IMR-90 (cell line): Measurements from ENCODE around the gene DUSP16. TPM values are rescaled to one million over a fixed set of nuclear protein-coding genes. Genes with fewer than 3 reads are reported as not detected.

Source experiments
- ATAC-seq: fragments of 200-7000 bp; cut with Tn5 transposase; 2 replicates; pipeline ENCODE4 v1.9.1; 2020; ENCODE audit warnings: low read depth, mild to moderate bottlenecking, moderate library complexity
- BruUV-seq: library from RNA; stranded (reverse); fragments of 400-500 nt; replicated peaks from 2 replicates; lab custom pipeline; 2021; lab: Mats Ljungman, UMichigan
- CTCF ChIA-PET: fragments of 300-600 bp; formaldehyde crosslinking; extraction: SDS; loops from one replicate; lab custom pipeline; 2021; ENCODE audit warnings: antibody characterized with exemption; lab: Yijun Ruan, JAX
- POLR2A ChIA-PET: fragments of 300-600 bp; sonication (Branson Sonifier 250); formaldehyde crosslinking; loops from one replicate; lab custom pipeline; 2022; ENCODE audit warnings: antibody characterized with exemption; ENCODE audit not compliant: unreplicated experiment; lab: Charles Lee
- DNase-seq: peaks from one replicate; pipeline ENCODE4 v3.0.0; 2013
- H2AFZ ChIP-seq: replicated peaks from 2 replicates; pipeline ENCODE3; 2013; ENCODE audit warnings: low read length, mild to moderate bottlenecking; ENCODE audit not compliant: poor library complexity
- H2AK5ac ChIP-seq: 2 replicates; pipeline ENCODE4 v1.6.1; 2013; ENCODE audit warnings: low read depth, low read length, inconsistent platforms
- H2AK9ac ChIP-seq: replicated peaks from 2 replicates; pipeline ENCODE3; 2013; ENCODE audit warnings: mild to moderate bottlenecking, low read depth, low read length, moderate library complexity; ENCODE audit not compliant: poor library complexity
- H2BK120ac ChIP-seq: 2 replicates; pipeline ENCODE4 v1.6.1; 2013; ENCODE audit warnings: low read depth, low read length, inconsistent platforms
- H2BK15ac ChIP-seq: 3 replicates; pipeline ENCODE4 v1.6.1; 2013; ENCODE audit warnings: low read depth, low read length, inconsistent platforms
- H2BK20ac ChIP-seq: 2 replicates; pipeline ENCODE4 v1.6.1; 2013; ENCODE audit warnings: low read depth, mild to moderate bottlenecking, inconsistent platforms, low read length, moderate library complexity
- H2BK5ac ChIP-seq: 2 replicates; pipeline ENCODE4 v1.6.1; 2013; ENCODE audit warnings: mild to moderate bottlenecking, low read depth, low read length, inconsistent platforms; ENCODE audit not compliant: poor library complexity, severe bottlenecking
- H3K14ac ChIP-seq: replicated peaks from 2 replicates; pipeline ENCODE4 v1.6.1; 2013; ENCODE audit warnings: low read depth, low read length, inconsistent platforms
- H3K18ac ChIP-seq: 2 replicates; pipeline ENCODE4 v1.6.1; 2013; ENCODE audit warnings: low read depth, low read length, control low read depth
- H3K23ac ChIP-seq: 2 replicates; pipeline ENCODE4 v1.6.1; 2013; ENCODE audit warnings: low read depth, low read length, inconsistent platforms
- H3K27ac ChIP-seq: 2 replicates; pipeline ENCODE4 v1.5.1; 2013; ENCODE audit warnings: mild to moderate bottlenecking, control low read depth, low read length; ENCODE audit not compliant: insufficient read depth
- H3K27me3 ChIP-seq: 2 replicates; pipeline ENCODE4 v1.6.1; 2013; ENCODE audit warnings: low read length; ENCODE audit not compliant: control insufficient read depth, insufficient read depth
- H3K36me3 ChIP-seq: 2 replicates; pipeline ENCODE4 v1.6.1; 2013; ENCODE audit warnings: low read length, mixed read lengths; ENCODE audit not compliant: control insufficient read depth, insufficient read depth
- H3K4ac ChIP-seq: 2 replicates; pipeline ENCODE4 v1.6.1; 2013; ENCODE audit warnings: low read depth, low read length, inconsistent platforms
- H3K4me1 ChIP-seq: 2 replicates; pipeline ENCODE4 v1.6.1; 2013; ENCODE audit warnings: low read length, mixed read lengths; ENCODE audit not compliant: control insufficient read depth, insufficient read depth
- H3K4me2 ChIP-seq: 2 replicates; pipeline ENCODE4 v1.6.1; 2013; ENCODE audit warnings: low read depth, mild to moderate bottlenecking, control low read depth, low read length, moderate library complexity
- H3K4me3 ChIP-seq: 2 replicates; pipeline ENCODE4 v1.5.1; 2013; ENCODE audit warnings: low read depth, mild to moderate bottlenecking, control low read depth, low read length, moderate library complexity; ENCODE audit not compliant: insufficient read depth
- H3K56ac ChIP-seq: 2 replicates; pipeline ENCODE4 v1.6.1; 2013; ENCODE audit warnings: low read length, inconsistent platforms; ENCODE audit not compliant: insufficient read depth; ENCODE audit errors: extremely low read depth
- H3K79me1 ChIP-seq, 2 experiments: 2 replicates each; pipeline ENCODE4 v1.6.1; 2013; ENCODE audit warnings: low read length in 2 of 2, inconsistent platforms in 1 of 2, low read depth in 1 of 2
- H3K9ac ChIP-seq: 2 replicates; pipeline ENCODE4 v1.6.1; 2013; ENCODE audit warnings: low read depth, low read length, control low read depth
- H3K9me1 ChIP-seq: 2 replicates; pipeline ENCODE4 v1.6.1; 2013; ENCODE audit warnings: low read length, inconsistent platforms; ENCODE audit not compliant: insufficient read depth
- H3K9me3 ChIP-seq: 2 replicates; pipeline ENCODE4 v1.6.1; 2013; ENCODE audit warnings: low read length; ENCODE audit not compliant: control insufficient read depth, insufficient read depth
- H4K20me1 ChIP-seq: 2 replicates; pipeline ENCODE4 v1.6.1; 2013; ENCODE audit warnings: low read length, inconsistent platforms; ENCODE audit not compliant: insufficient read depth
- H4K5ac ChIP-seq: 2 replicates; pipeline ENCODE4 v1.6.1; 2013; ENCODE audit warnings: mild to moderate bottlenecking, low read depth, low read length, control low read depth
- H4K8ac ChIP-seq, 2 experiments: 2 replicates each; pipeline ENCODE4 v1.6.1; 2013; ENCODE audit warnings: low read depth in 2 of 2, low read length in 2 of 2, control low read depth in 1 of 2, inconsistent platforms in 1 of 2
- H4K91ac ChIP-seq: 2 replicates; pipeline ENCODE4 v1.6.1; 2013; ENCODE audit warnings: low read depth, low read length, inconsistent platforms; ENCODE audit not compliant: insufficient read depth
- BHLHE40 ChIP-seq: fragments of 150-350 bp; IDR thresholded peaks from 2 replicates; pipeline ENCODE4 v1.6.1; 2016; ENCODE audit warnings: mild to moderate bottlenecking, low read depth, low read length
- CEBPB ChIP-seq: IDR thresholded peaks from 2 replicates; pipeline ENCODE4 v1.6.1; 2012; ENCODE audit warnings: low read depth, low read length, improper control_type of control experiment
- CHD1 ChIP-seq: IDR thresholded peaks from 2 replicates; pipeline ENCODE4 v1.6.1; 2012; ENCODE audit warnings: low read depth, low read length, improper control_type of control experiment
- FOS ChIP-seq: fragments of 150-350 bp; IDR thresholded peaks from 2 replicates; pipeline ENCODE4 v1.6.1; 2016; ENCODE audit warnings: low read depth, low read length
- MAFK ChIP-seq: IDR thresholded peaks from 2 replicates; pipeline ENCODE4 v1.6.1; 2012; ENCODE audit warnings: low read depth, low read length, improper control_type of control experiment
- MAZ ChIP-seq: IDR thresholded peaks from 2 replicates; pipeline ENCODE4 v1.6.1; 2012; ENCODE audit warnings: low read depth, mild to moderate bottlenecking, low read length, improper control_type of control experiment, moderate library complexity, borderline replicate concordance
- MXI1 ChIP-seq: IDR thresholded peaks from 2 replicates; pipeline ENCODE4 v1.6.1; 2012; ENCODE audit warnings: low read depth, mild to moderate bottlenecking, low read length, moderate library complexity, borderline replicate concordance
- NFE2L2 ChIP-seq: fragments of 150-350 bp; IDR thresholded peaks from 2 replicates; pipeline ENCODE4 v1.6.1; 2016; ENCODE audit warnings: low read depth, mild to moderate bottlenecking, low read length
- POLR2A ChIP-seq: IDR thresholded peaks from 2 replicates; pipeline ENCODE4 v1.6.1; 2012; ENCODE audit warnings: mild to moderate bottlenecking, low read depth, low read length
- RAD21 ChIP-seq: IDR thresholded peaks from 2 replicates; pipeline ENCODE4 v1.6.1; 2012; ENCODE audit warnings: low read length, improper control_type of control experiment
- RCOR1 ChIP-seq: IDR thresholded peaks from 2 replicates; pipeline ENCODE4 v1.6.1; 2012; ENCODE audit warnings: mild to moderate bottlenecking, low read length, improper control_type of control experiment; ENCODE audit not compliant: insufficient replicate concordance
- RFX5 ChIP-seq: IDR thresholded peaks from 2 replicates; pipeline ENCODE4 v1.8.0; 2012; ENCODE audit warnings: low read depth, mild to moderate bottlenecking, low read length, moderate library complexity
- SMC3 ChIP-seq: fragments of 150-350 bp; IDR thresholded peaks from 2 replicates; pipeline ENCODE4 v1.6.1; 2016; ENCODE audit warnings: low read depth, mild to moderate bottlenecking, antibody characterized with exemption, low read length, moderate library complexity
- USF2 ChIP-seq: fragments of 150-350 bp; IDR thresholded peaks from 2 replicates; pipeline ENCODE4 v1.6.1; 2017; ENCODE audit warnings: mild to moderate bottlenecking, antibody characterized with exemption, low read length, low read depth
- WGBS, 2 experiments: methylation state at CpG; one replicate each; pipeline versions ENCODE4 v1.1.5 to v1.1.7; 2013; ENCODE audit warnings: missing lambda C conversion rate in 2 of 2; ENCODE audit not compliant: insufficient read length in 1 of 2; ENCODE audit errors: extremely low coverage in 2 of 2; 5-methylcytosine and 5-hydroxymethylcytosine counted together
- dilution Hi-C: fragments of 300-500 bp; cut with HindIII; formaldehyde crosslinking; loops from one replicate; pipeline ENCODE4 v1.14.3; 2018; ENCODE audit warnings: low sequenced_read_pairs; ENCODE audit not compliant: unreplicated experiment
- in situ Hi-C: fragments of 300-500 bp; cut with MboI; formaldehyde crosslinking; loops from 3 replicates; pipeline ENCODE4 v1.14.3; 2019; ENCODE audit warnings: low sequenced_read_pairs, inconsistent platforms, mixed read lengths
- intact Hi-C: fragments of 100-400 bp; cut with micrococcal nuclease; formaldehyde crosslinking; loops from 2 replicates; pipeline ENCODE4 v1.10.0; 2022
- polyA plus RNA-seq, 3 experiments: library from polyadenylated mRNA; depleted of rRNA; stranded (reverse); fragments of >200 nt; gene quantifications; 2 replicates each; pipeline ENCODE4 v1.2.3, GENCODE V29; 2012; ENCODE audit warnings: low replicate concordance in 1 of 3
- total RNA-seq: library from RNA; depleted of rRNA; stranded (reverse); fragments of >200 nt; gene quantifications from 2 replicates; pipeline ENCODE4 v1.2.3, GENCODE V29; 2012
- TF ChIP-seq, protein P1 (sequence below): conservative IDR thresholded peaks from 2 replicates; pipeline ENCODE4 v1.5.1; 2012; ENCODE audit warnings: mild to moderate bottlenecking, low read depth, low read length, improper control_type of control experiment
- TF ChIP-seq, protein P2 (sequence below): fragments of 150-350 bp; IDR thresholded peaks from 2 replicates; pipeline ENCODE4 v1.6.1; 2016; ENCODE audit warnings: low read depth, mild to moderate bottlenecking, low read length, moderate library complexity, borderline replicate concordance

The DUSP16 gene
- total and polyA plus RNA-seq, 2 of the 4 experiments (the other 2 are of a cell fraction), result 4.7 to 10.0 TPM

GRCh38 chr12:12473223-12473622 is 89.4 kb downstream of the DUSP16 start:
- peaks cover 4 to 16% of the 10 kb centered on the region in 2 experiments; a peak in 2 of 4 replicates for H3K79me1 ChIP-seq
- 100% methylated on average over 3 of the region's 4 CpGs; no CpG with 5 or more reads in 1 of the 2 experiments for WGBS, 2 experiments
- ChIA-PET POLR2A (no interaction called here), CTCF (no interaction called here)
- H3K4me3 ChIP-seq, result no peak overlapping the region
- no peak overlapping the region for H3K9ac ChIP-seq
- H2AK9ac ChIP-seq, result no peak overlapping the region
- ATAC-seq (no peak), DNase-seq (no peak)
- H3K27me3 ChIP-seq, result no peaks in the 10 kb centered on the region
- H4K8ac ChIP-seq, result no peak overlapping the region
- H2BK5ac ChIP-seq, result no peak overlapping the region
- H4K91ac ChIP-seq, result no peak overlapping the region
- H4K20me1 ChIP-seq, result no peaks in the 10 kb centered on the region; the same call in 1 of the 2 replicates
- no peak overlapping the region for H3K56ac ChIP-seq
- no peak overlapping the region for H2BK20ac ChIP-seq
- no peak overlapping the region for H3K27ac ChIP-seq
- no peak overlapping the region for H3K4me2 ChIP-seq
- no TSS peak for BruUV-seq
- no peaks in the 10 kb centered on the region for H3K4me1 ChIP-seq
- in situ Hi-C loops (no loop called here), intact Hi-C loops (no loop called here), dilution Hi-C loops (no loop called here)
- peaks cover 16% of the 10 kb centered on the region for H3K36me3 ChIP-seq
- TF ChIP-seq FOS (no peak), USF2 (no peak), BHLHE40 (no peak), RCOR1 (no peak), RAD21 (no peak), MAZ (no peak), POLR2A (no peak), MAFK (no peak), CEBPB (no peak), CHD1 (no peak), SMC3 (no peak), RFX5 (no peak), NFE2L2 (no peak), MXI1 (no peak)
- TF ChIP-seq, protein P1, sequence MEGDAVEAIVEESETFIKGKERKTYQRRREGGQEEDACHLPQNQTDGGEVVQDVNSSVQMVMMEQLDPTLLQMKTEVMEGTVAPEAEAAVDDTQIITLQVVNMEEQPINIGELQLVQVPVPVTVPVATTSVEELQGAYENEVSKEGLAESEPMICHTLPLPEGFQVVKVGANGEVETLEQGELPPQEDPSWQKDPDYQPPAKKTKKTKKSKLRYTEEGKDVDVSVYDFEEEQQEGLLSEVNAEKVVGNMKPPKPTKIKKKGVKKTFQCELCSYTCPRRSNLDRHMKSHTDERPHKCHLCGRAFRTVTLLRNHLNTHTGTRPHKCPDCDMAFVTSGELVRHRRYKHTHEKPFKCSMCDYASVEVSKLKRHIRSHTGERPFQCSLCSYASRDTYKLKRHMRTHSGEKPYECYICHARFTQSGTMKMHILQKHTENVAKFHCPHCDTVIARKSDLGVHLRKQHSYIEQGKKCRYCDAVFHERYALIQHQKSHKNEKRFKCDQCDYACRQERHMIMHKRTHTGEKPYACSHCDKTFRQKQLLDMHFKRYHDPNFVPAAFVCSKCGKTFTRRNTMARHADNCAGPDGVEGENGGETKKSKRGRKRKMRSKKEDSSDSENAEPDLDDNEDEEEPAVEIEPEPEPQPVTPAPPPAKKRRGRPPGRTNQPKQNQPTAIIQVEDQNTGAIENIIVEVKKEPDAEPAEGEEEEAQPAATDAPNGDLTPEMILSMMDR, result no peak
- TF ChIP-seq, protein P2, sequence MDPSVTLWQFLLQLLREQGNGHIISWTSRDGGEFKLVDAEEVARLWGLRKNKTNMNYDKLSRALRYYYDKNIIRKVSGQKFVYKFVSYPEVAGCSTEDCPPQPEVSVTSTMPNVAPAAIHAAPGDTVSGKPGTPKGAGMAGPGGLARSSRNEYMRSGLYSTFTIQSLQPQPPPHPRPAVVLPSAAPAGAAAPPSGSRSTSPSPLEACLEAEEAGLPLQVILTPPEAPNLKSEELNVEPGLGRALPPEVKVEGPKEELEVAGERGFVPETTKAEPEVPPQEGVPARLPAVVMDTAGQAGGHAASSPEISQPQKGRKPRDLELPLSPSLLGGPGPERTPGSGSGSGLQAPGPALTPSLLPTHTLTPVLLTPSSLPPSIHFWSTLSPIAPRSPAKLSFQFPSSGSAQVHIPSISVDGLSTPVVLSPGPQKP, result no peak
- H2BK15ac ChIP-seq, result no peak overlapping the region
- no peak overlapping the region for H2BK120ac ChIP-seq
- H3K4ac ChIP-seq, result no peak overlapping the region
- no peak overlapping the region for H4K5ac ChIP-seq
- no peak overlapping the region for H3K23ac ChIP-seq
- no peaks in the 10 kb centered on the region for H3K9me3 ChIP-seq
- no peak overlapping the region for H2AFZ ChIP-seq
- H3K9me1 ChIP-seq, result peaks cover 3% of the 10 kb centered on the region; the same call in 1 of the 2 replicates
- H2AK5ac ChIP-seq, result no peak overlapping the region
- no peak overlapping the region for H3K14ac ChIP-seq
- H3K18ac ChIP-seq, result no peak overlapping the region
